Dermis microvascular lymphatic vessel endothelial cell (primary cell): ENCODE results near the gene ME2. TPM values are rescaled to one million over a fixed set of nuclear protein-coding genes. Genes with fewer than 3 reads are reported as not detected.
"Not testable (repeated sequence)": the region's sequence is repeated elsewhere in the genome, so short reads cannot be mapped to it uniquely, and the experiment has no call there.

Experiments used
- DNase-seq, 2 donors: peaks; one replicate each; pipeline versions ENCODE4 v3.0.0 to v3.0.0-alpha.2; 2010; ENCODE audit warnings: low read depth in 2 of 2
- total RNA-seq: library from RNA; depleted of rRNA; stranded (reverse); fragments of >200 nt; gene quantifications from 2 replicates; pipeline ENCODE4 v1.2.1, GENCODE V29; 2014

The ME2 gene
- total RNA-seq, 1 donor from 2014 or later = 33.1 TPM

GRCh38 chr18:50861617-50862016 is 17.3 kb upstream of the ME2 start:
- DNase-seq = no peak

- no peak for DNase-seq
Measured at GRCh38 chr18:50862401-50862800, 16.5 kb upstream of the ME2 start.

GRCh38 chr18:50863840-50864375 is 15.0 kb upstream of the ME2 start:
- DNase-seq = no peak

GRCh38 chr18:50866765-50867164 is 12.2 kb upstream of the ME2 start:
- peak; percentile 23 to 34 for DNase-seq

GRCh38 chr18:50869150-50869549 is 9.8 kb upstream of the ME2 start:
- DNase-seq = no peak

- DNase-seq = peak in 1 of 2 donors; percentile 25
Measured at GRCh38 chr18:50870138-50870845, 8.6 kb upstream of the ME2 start.

GRCh38 chr18:50871846-50872245 is 7.1 kb upstream of the ME2 start:
- no peak for DNase-seq

GRCh38 chr18:50875966-50876536 is 2.9 kb upstream of the ME2 start:
- no peak for DNase-seq

GRCh38 chr18:50877545-50878265 is 1.2 kb upstream of the ME2 start:
- DNase-seq = no peak

- DNase-seq = peak in 1 of 2 donors; percentile 49
Measured at GRCh38 chr18:50879302-50880118, 592 bp downstream of the ME2 start.

- DNase-seq = no peak
Measured at GRCh38 chr18:50880119-50880465, 1.2 kb downstream of the ME2 start.

- DNase-seq = not testable (repeated sequence)
Measured at GRCh38 chr18:50880944-50881343, 2.0 kb downstream of the ME2 start.

- no peak for DNase-seq
Measured at GRCh38 chr18:50886929-50887328, 8.0 kb downstream of the ME2 start.

GRCh38 chr18:50895350-50896045 is 16.6 kb downstream of the ME2 start:
- DNase-seq = no peak

- DNase-seq = no peak
Measured at GRCh38 chr18:50896093-50896492, 17.2 kb downstream of the ME2 start.

GRCh38 chr18:50898919-50899318 is 20.0 kb downstream of the ME2 start:
- DNase-seq = no peak

- DNase-seq = no peak
Measured at GRCh38 chr18:50902797-50903196, 23.9 kb downstream of the ME2 start.

GRCh38 chr18:50906843-50907242 is 27.9 kb downstream of the ME2 start:
- no peak for DNase-seq

- DNase-seq = no peak
Measured at GRCh38 chr18:50909261-50909660, 30.3 kb downstream of the ME2 start.

- no peak for DNase-seq
Measured at GRCh38 chr18:50911006-50911405, 32.1 kb downstream of the ME2 start.

- DNase-seq = no peak
Measured at GRCh38 chr18:50917021-50917420, 38.1 kb downstream of the ME2 start.
